ENCODE results near the gene KCTD21. TPM values are rescaled to one million over a fixed set of nuclear protein-coding genes. Genes with fewer than 3 reads are reported as not detected.

Gene KCTD21
- total RNA-seq, 3 donors from 2014 or later: 7.5 to 11.1 (median 8.1) TPM

DNA sequence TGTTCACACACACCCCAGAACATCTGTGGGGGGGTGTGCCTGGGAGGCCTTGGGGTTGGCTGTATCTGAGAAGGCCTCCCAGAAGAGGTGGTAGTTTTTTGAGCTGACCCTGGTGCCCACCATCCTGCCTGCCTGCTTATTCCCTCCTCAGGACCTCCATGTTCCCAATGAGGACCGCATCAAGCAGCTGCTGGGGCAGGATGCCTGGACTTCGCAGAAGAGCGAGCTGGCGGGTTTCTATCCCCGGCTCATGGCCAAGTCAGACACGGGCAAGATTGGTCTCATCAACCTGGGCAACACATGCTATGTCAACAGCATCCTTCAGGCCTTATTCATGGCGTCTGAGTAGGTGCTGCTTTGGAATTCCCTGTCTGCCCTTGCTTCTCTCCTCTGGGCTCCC lies 17.3 kb upstream of the KCTD21 start:
- Histone ChIP-seq H3K4me1 (ENCODE audit: low read depth) (no peaks in the 10 kb centered on the region), H3K4me3 (no peak overlapping the region), H3K9me3 (no peaks in the 10 kb centered on the region), H3K36me3 (ENCODE audit: low read depth) (no peaks in the 10 kb centered on the region)
- intact Hi-C loops (cut with DNase I, micrococcal nuclease): no loop called here
- TF ChIP-seq, protein P1, sequence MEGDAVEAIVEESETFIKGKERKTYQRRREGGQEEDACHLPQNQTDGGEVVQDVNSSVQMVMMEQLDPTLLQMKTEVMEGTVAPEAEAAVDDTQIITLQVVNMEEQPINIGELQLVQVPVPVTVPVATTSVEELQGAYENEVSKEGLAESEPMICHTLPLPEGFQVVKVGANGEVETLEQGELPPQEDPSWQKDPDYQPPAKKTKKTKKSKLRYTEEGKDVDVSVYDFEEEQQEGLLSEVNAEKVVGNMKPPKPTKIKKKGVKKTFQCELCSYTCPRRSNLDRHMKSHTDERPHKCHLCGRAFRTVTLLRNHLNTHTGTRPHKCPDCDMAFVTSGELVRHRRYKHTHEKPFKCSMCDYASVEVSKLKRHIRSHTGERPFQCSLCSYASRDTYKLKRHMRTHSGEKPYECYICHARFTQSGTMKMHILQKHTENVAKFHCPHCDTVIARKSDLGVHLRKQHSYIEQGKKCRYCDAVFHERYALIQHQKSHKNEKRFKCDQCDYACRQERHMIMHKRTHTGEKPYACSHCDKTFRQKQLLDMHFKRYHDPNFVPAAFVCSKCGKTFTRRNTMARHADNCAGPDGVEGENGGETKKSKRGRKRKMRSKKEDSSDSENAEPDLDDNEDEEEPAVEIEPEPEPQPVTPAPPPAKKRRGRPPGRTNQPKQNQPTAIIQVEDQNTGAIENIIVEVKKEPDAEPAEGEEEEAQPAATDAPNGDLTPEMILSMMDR (IDR thresholded peaks at IDR 0.05): no peak
- DNase-seq (no peak), ATAC-seq (no peak)

DNA sequence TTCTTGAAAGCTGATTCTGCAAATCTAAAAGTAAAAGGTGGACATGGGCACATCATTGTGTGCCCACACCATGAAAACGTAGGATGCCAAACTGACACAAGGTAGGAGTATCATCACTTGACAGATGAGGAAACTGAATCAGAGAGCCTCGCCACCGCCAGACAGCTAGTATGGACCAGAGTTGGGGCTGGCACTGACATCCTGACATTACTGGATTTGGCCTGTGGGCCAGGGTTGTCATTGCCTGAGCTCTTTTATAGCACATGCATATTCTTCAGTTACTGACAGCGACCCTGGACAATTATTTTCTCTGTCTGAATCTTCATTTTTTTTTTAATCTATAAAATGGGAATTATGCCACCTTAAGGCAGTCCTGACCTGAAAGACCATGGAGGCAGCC lies 16.8 kb upstream of the KCTD21 start:
- Histone ChIP-seq H3K4me1 (ENCODE audit: low read depth) (no peaks in the 10 kb centered on the region), H3K4me3 (no peak overlapping the region), H3K36me3 (ENCODE audit: low read depth) (no peaks in the 10 kb centered on the region), H3K9me3 (no peaks in the 10 kb centered on the region)
- intact Hi-C loops (cut with DNase I, micrococcal nuclease): no loop called here
- ATAC-seq: no peak
- TF ChIP-seq, protein P1 (IDR thresholded peaks at IDR 0.05): no peak
- no peak for DNase-seq

DNA sequence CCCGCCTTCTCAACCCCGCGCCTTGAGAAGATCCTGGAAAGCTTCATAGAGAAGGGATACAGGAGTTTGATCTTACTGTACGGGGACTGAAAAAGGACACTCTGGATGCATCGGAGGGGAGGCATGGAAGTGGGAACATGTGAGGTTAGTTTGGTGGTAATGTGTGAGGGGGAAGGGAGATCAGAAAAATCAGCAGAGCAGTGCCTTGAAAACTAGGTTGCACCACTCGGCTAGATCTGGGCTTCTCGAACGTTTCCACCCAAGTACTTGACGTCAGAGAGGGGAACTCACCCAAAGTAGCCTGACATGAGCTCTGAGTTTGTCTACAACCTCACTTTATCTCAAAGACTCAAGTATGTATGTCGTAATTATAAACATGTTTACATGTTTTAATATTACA lies 14.8 kb upstream of the KCTD21 start:
- DNase-seq: no peak
- Histone ChIP-seq H3K4me1 (ENCODE audit: low read depth) (no peaks in the 10 kb centered on the region), H3K4me3 (no peak overlapping the region), H3K36me3 (ENCODE audit: low read depth) (no peaks in the 10 kb centered on the region), H3K9me3 (no peaks in the 10 kb centered on the region)
- TF ChIP-seq, protein P1 (IDR thresholded peaks at IDR 0.05): no peak
- ATAC-seq: peak; percentile 65
- intact Hi-C loops (cut with DNase I, micrococcal nuclease): no loop called here

DNA sequence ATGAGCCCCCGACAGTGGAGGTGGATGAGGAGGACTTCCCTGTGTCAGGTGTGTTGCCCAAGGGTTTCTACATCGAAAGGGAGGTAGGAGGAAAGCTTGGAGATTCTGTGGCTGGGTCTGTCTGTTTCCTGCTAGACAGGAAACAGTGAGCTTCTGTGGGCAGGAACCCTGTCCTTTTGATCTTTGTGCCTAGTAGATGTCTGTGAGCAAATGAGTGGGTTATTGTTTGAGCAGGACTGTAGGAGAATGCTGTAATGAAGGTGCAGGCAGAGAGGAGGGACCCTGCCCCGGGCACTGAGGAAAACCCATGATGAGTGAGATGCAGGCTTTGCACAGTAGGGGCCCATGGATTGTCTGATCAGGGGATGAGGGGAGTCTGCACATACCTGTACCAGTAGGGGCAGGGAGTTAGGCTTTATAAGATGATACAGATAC lies 14.3 kb upstream of the KCTD21 start:
- intact Hi-C loops (cut with DNase I, micrococcal nuclease): no loop called here
- peak; percentile 82 for ATAC-seq
- TF ChIP-seq, protein P1 (IDR thresholded peaks at IDR 0.05): no peak
- H3K9me3 ChIP-seq: no peaks in the 10 kb centered on the region
- no peak overlapping the region for H3K4me3 ChIP-seq
- peak in 1 of 3 donors; percentile 32 for DNase-seq
- H3K4me1 ChIP-seq (ENCODE audit: low read depth): no peaks in the 10 kb centered on the region
- no peaks in the 10 kb centered on the region for H3K36me3 ChIP-seq (ENCODE audit: low read depth)

DNA sequence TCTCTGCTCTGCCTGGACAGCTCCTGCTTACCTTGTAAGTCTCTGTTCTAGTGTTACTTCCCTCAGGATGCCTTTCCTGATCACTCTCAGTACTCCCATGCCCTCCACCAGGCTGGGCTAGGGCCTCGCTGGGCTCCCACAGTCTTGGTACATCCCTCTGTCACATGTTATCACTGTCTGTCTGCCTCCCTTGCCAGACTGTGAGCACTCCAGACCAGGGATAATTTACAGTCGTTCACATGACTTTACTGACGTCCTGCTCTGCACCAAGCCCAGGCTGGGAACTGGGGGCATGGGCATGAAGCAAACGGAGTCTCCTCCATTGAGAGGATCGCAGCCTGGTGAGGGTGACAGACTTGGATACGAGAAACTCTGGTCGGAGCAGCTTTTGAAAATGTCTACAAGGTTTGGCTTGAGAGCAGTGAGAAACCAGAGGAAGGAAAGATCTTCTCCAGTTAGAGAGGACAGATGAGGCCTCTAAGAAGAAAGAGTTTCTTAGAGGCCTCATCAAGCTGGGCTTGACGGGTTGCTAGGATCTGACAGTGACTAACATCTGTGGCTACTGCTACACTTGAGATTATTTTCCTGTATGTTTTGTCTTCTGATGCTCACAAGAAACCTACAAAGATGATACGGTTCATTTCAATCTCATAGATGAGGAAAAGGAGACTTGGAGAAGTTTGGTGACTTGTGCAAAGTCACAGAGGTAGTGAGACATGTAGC lies 12.8 kb upstream of the KCTD21 start:
- Histone ChIP-seq H3K4me3 (no peak overlapping the region), H3K9me3 (no peaks in the 10 kb centered on the region), H3K36me3 (ENCODE audit: low read depth) (no peaks in the 10 kb centered on the region), H3K4me1 (ENCODE audit: low read depth) (no peaks in the 10 kb centered on the region)
- no peak for DNase-seq
- intact Hi-C loops (cut with DNase I, micrococcal nuclease): no loop called here
- no peak for ATAC-seq
- TF ChIP-seq, protein P1 (IDR thresholded peaks at IDR 0.05): no peak

Measured in mucosa of descending colon (tissue), 3 donors.